Transverse colon (tissue), 4 donors: ENCODE measurements around the gene NCS1.

Experiments used
- POLR2A ChIP-seq: fragments of 450-650 bp; IDR thresholded peaks from one replicate; pipeline ENCODE4 v1.6.1; 2016; ENCODE audit warnings: antibody characterized with exemption, mild to moderate bottlenecking, moderate library complexity
- POLR2AphosphoS5 ChIP-seq, 3 donors: sonication (generic); formaldehyde crosslinking; IDR thresholded peaks; one replicate each; pipeline ENCODE4 v1.6.1; 2016; ENCODE audit warnings: antibody characterized with exemption in 3 of 3
- TF ChIP-seq, protein P1 (sequence below), 5 experiments: fragments of 200-600 bp in 3 of 5; fragments of 450-650 bp in 2 of 5; sonication (generic) in 3 of 5; IDR thresholded peaks; 1 replicate in 2 of 5; 2 replicates in 3 of 5; pipeline ENCODE4 v1.5.1; 2016 to 2017; ENCODE audit warnings: antibody characterized with exemption in 5 of 5, inconsistent platforms in 3 of 5, mild to moderate bottlenecking in 2 of 5, moderate library complexity in 1 of 5

DNA sequence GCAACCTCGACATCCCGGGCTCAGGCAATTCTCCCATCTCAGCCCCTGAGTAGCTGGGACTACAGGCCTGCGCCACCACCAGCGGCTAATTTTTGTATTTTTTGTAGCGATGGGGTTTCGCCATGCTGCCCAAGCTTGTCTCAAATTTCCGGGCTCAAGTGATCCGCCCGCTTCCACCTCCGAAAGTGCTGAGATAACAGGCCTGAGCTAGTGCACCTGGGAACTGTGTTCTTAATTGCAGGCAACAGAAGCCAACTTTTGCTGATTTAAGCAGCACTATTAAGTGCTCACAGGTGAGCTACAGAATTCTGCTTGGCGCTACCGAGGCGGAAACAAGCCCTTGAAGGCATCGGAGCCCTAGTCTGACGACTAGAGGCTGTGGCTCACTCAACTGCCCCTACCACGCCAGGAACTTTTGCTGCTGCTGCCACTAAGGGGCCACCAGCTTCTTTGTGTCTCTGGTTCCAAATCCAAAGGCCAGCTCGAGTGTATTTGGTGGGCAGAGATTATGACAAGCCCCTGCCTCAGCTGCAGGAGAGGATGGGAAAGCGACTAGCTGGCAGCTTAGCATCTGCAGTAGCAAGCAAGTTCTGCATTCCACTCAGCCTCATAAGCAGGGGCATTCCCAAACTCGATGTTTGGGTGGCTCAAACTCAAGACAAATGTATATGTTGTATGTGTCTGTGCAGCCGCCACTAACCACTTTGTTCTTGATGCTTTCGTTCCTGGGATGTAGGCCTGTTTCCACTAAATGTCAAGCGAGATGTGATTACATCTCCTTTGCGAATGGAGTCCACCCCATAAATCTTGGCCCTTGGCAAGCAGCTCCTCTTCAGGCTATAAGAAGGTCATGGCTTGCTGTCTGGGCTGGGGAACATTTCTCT is 82.8 kb downstream of the NCS1 start:
- TF ChIP-seq, protein P1, sequence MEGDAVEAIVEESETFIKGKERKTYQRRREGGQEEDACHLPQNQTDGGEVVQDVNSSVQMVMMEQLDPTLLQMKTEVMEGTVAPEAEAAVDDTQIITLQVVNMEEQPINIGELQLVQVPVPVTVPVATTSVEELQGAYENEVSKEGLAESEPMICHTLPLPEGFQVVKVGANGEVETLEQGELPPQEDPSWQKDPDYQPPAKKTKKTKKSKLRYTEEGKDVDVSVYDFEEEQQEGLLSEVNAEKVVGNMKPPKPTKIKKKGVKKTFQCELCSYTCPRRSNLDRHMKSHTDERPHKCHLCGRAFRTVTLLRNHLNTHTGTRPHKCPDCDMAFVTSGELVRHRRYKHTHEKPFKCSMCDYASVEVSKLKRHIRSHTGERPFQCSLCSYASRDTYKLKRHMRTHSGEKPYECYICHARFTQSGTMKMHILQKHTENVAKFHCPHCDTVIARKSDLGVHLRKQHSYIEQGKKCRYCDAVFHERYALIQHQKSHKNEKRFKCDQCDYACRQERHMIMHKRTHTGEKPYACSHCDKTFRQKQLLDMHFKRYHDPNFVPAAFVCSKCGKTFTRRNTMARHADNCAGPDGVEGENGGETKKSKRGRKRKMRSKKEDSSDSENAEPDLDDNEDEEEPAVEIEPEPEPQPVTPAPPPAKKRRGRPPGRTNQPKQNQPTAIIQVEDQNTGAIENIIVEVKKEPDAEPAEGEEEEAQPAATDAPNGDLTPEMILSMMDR (IDR thresholded peaks at IDR 0.05): no peak
- TF ChIP-seq POLR2A (no peak), POLR2AphosphoS5 (IDR thresholded peaks at IDR 0.05) (no peak)
